Gastroesophageal sphincter (tissue), 3 donors: ENCODE results near the gene ABI2.

ENCODE experiments used
- CTCF ChIP-seq, 4 experiments: fragments of 200-600 bp in 2 of 4; fragments of 450-650 bp in 2 of 4; sonication (generic) in 1 of 4; IDR thresholded peaks; one replicate each; pipeline ENCODE4 v1.5.1; 2017 to 2019; ENCODE audit warnings: antibody characterized with exemption in 4 of 4, mild to moderate bottlenecking in 2 of 4, moderate library complexity in 2 of 4
- EP300 ChIP-seq: sonication (generic); formaldehyde crosslinking; IDR thresholded peaks from one replicate; pipeline ENCODE4 v1.6.1; 2017; ENCODE audit warnings: antibody characterized with exemption, mild to moderate bottlenecking
- POLR2A ChIP-seq, 2 donors: fragments of 450-650 bp; IDR thresholded peaks; one replicate each; pipeline ENCODE4 v1.6.1; 2017; ENCODE audit warnings: antibody characterized with exemption in 2 of 2, mild to moderate bottlenecking in 2 of 2, moderate library complexity in 1 of 2
- POLR2AphosphoS5 ChIP-seq: sonication (generic); formaldehyde crosslinking; IDR thresholded peaks from one replicate; pipeline ENCODE4 v1.6.1; 2017; ENCODE audit warnings: antibody characterized with exemption

GRCh38 chr2:203347375-203347774, 19.2 kb downstream of the ABI2 start:
- no peak for TF ChIP-seq CTCF (IDR thresholded peaks at IDR 0.05)
- no peak for TF ChIP-seq POLR2A (IDR thresholded peaks at IDR 0.05)
- TF ChIP-seq EP300, result no peak
- TF ChIP-seq POLR2AphosphoS5, result no peak
